WTC11 (cell line): ENCODE results near the gene TMEM14C. TPM values are rescaled to one million over a fixed set of nuclear protein-coding genes. Genes with fewer than 3 reads are reported as not detected.
A peak's percentile ranks its signal among the peaks of the same experiment; 100 is the strongest.

Experiments
- ATAC-seq: fragments of 200-7000 bp; cut with Tn5 transposase; 2 replicates; pipeline ENCODE4 v1.10.0; 2021; ENCODE audit warnings: mild to moderate bottlenecking, moderate library complexity
- CTCF ChIA-PET: fragments of 300-600 bp; sonication (Branson Sonifier 250); formaldehyde crosslinking; loops from one replicate; lab custom pipeline; 2021; ENCODE audit warnings: antibody characterized with exemption; lab: Charles Lee
- POLR2A ChIA-PET: fragments of 350-600 bp; sonication (Branson Sonifier 250); formaldehyde crosslinking; loops from one replicate; lab custom pipeline; 2021; ENCODE audit warnings: antibody characterized with exemption; lab: Charles Lee
- DNase-seq: peaks from one replicate; pipeline ENCODE4 v3.0.0; 2021; ENCODE audit warnings: low spot score
- H3K27ac Mint-ChIP-seq: 2 replicates; pipeline ENCODE4 v1.8.0; 2021; ENCODE audit warnings: mixed read lengths
- H3K27me3 Mint-ChIP-seq: 2 replicates; pipeline ENCODE4 v1.8.0; 2021; ENCODE audit warnings: low read depth, mild to moderate bottlenecking, moderate library complexity, mixed read lengths
- H3K36me3 Mint-ChIP-seq: 2 replicates; pipeline ENCODE4 v1.8.0; 2021; ENCODE audit warnings: mixed read lengths
- H3K4me1 Mint-ChIP-seq: 2 replicates; pipeline ENCODE4 v1.8.0; 2022; ENCODE audit warnings: mixed read lengths
- H3K4me3 Mint-ChIP-seq: 2 replicates; pipeline ENCODE4 v1.8.0; 2021; ENCODE audit warnings: mild to moderate bottlenecking, moderate library complexity, mixed read lengths
- H3K9me3 Mint-ChIP-seq: 2 replicates; pipeline ENCODE4 v1.8.0; 2021; ENCODE audit warnings: mixed read lengths
- CBFB ChIP-seq: sonication (generic); formaldehyde crosslinking; IDR thresholded peaks from 2 replicates; pipeline ENCODE4 v1.8.1; 2022; ENCODE audit warnings: mild to moderate bottlenecking, low read depth, missing genetic modification reagents
- ESRRA ChIP-seq: sonication (generic); formaldehyde crosslinking; IDR thresholded peaks from 2 replicates; pipeline ENCODE4 v1.8.1; 2022; ENCODE audit warnings: mild to moderate bottlenecking, missing genetic modification reagents, borderline replicate concordance
- JAZF1 ChIP-seq: fragments of 250-450 bp; sonication (Bioruptor Pico); IDR thresholded peaks from 2 replicates; pipeline ENCODE4 v1.9.0; 2021; ENCODE audit warnings: moderate library complexity, mild to moderate bottlenecking, inconsistent platforms
- KAT7 ChIP-seq: sonication (generic); formaldehyde crosslinking; IDR thresholded peaks from 2 replicates; pipeline ENCODE4 v1.8.1; 2023; ENCODE audit warnings: missing genetic modification reagents, mild to moderate bottlenecking, borderline replicate concordance
- NFYB ChIP-seq: sonication (generic); formaldehyde crosslinking; conservative IDR thresholded peaks from 2 replicates; pipeline ENCODE4 v1.8.0; 2022; ENCODE audit warnings: low read depth, missing genetic modification reagents
- OVOL2 ChIP-seq: fragments of 250-450 bp; sonication (Bioruptor Pico); IDR thresholded peaks from 2 replicates; pipeline ENCODE4 v1.9.0; 2021; ENCODE audit warnings: mild to moderate bottlenecking, borderline replicate concordance
- TEAD4 ChIP-seq: sonication (generic); formaldehyde crosslinking; IDR thresholded peaks from 2 replicates; pipeline ENCODE4 v1.8.0; 2022; ENCODE audit warnings: mild to moderate bottlenecking, missing genetic modification reagents
- ZBTB21 ChIP-seq: sonication (generic); formaldehyde crosslinking; IDR thresholded peaks from 2 replicates; pipeline ENCODE4 v1.8.1; 2023; ENCODE audit warnings: mild to moderate bottlenecking, missing genetic modification reagents, borderline replicate concordance
- ZNF121 ChIP-seq: sonication (generic); formaldehyde crosslinking; IDR thresholded peaks from 2 replicates; pipeline ENCODE4 v1.8.0; 2023; ENCODE audit warnings: missing genetic modification reagents
- ZNF138 ChIP-seq: sonication (generic); formaldehyde crosslinking; conservative IDR thresholded peaks from 2 replicates; pipeline ENCODE4 v1.8.1; 2022; ENCODE audit warnings: mild to moderate bottlenecking, moderate library complexity, missing genetic modification reagents
- ZNF416 ChIP-seq: fragments of 250-450 bp; sonication (Bioruptor Pico); IDR thresholded peaks from 2 replicates; pipeline ENCODE4 v1.9.0; 2021; ENCODE audit warnings: mild to moderate bottlenecking, inconsistent platforms
- ZNF425 ChIP-seq: fragments of 250-450 bp; sonication (Bioruptor Pico); conservative IDR thresholded peaks from 2 replicates; pipeline ENCODE4 v1.9.0; 2021; ENCODE audit warnings: mild to moderate bottlenecking
- total RNA-seq: library from RNA; stranded (reverse); gene quantifications from 3 replicates; pipeline ENCODE4 v1.2.3, GENCODE V29; 2021
- TF ChIP-seq, protein P1 (sequence below): fragments of 250-450 bp; sonication (Bioruptor Pico); IDR thresholded peaks from 2 replicates; pipeline ENCODE4 v1.9.0; 2021; ENCODE audit warnings: mild to moderate bottlenecking
- TF ChIP-seq, protein P2 (sequence below): fragments of 250-450 bp; sonication (Bioruptor Pico); IDR thresholded peaks from 2 replicates; pipeline ENCODE4 v1.8.0; 2021; ENCODE audit warnings: mild to moderate bottlenecking

The TMEM14C gene
- total RNA-seq, 1 experiment from 2014 or later = 103 TPM

- Mint-ChIP-seq H3K36me3 (peaks cover 33% of the 10 kb centered on the region), H3K4me3 (peak overlapping the region; percentile 97), H3K9me3 (peaks cover 30% of the 10 kb centered on the region), H3K27me3 (no peaks in the 10 kb centered on the region), H3K27ac (peak overlapping the region; percentile 99)
- POLR2A ChIA-PET = interaction anchor here (0.5 to 4.5 kb wide), 7 partner anchors 13 to 288 kb away, joined by 3 to 43 read pairs (median 3); partner anchors contain the start of genes C6orf52, PAK1IP1 and TMEM14B
- ATAC-seq (no peak), DNase-seq (no peak)
- CTCF ChIA-PET = interaction anchor here (1.0 to 2.7 kb wide), 5 partner anchors 25 to 256 kb away, joined by 3 to 11 read pairs (median 7); partner anchors contain the start of gene TMEM14B
- TF ChIP-seq, protein P1, sequence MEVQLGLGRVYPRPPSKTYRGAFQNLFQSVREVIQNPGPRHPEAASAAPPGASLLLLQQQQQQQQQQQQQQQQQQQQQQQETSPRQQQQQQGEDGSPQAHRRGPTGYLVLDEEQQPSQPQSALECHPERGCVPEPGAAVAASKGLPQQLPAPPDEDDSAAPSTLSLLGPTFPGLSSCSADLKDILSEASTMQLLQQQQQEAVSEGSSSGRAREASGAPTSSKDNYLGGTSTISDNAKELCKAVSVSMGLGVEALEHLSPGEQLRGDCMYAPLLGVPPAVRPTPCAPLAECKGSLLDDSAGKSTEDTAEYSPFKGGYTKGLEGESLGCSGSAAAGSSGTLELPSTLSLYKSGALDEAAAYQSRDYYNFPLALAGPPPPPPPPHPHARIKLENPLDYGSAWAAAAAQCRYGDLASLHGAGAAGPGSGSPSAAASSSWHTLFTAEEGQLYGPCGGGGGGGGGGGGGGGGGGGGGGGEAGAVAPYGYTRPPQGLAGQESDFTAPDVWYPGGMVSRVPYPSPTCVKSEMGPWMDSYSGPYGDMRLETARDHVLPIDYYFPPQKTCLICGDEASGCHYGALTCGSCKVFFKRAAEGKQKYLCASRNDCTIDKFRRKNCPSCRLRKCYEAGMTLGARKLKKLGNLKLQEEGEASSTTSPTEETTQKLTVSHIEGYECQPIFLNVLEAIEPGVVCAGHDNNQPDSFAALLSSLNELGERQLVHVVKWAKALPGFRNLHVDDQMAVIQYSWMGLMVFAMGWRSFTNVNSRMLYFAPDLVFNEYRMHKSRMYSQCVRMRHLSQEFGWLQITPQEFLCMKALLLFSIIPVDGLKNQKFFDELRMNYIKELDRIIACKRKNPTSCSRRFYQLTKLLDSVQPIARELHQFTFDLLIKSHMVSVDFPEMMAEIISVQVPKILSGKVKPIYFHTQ (CRISPR knock-in tag) = no peak
- TF ChIP-seq ZNF425 (no peak), ZNF121 (CRISPR knock-in tag) (0 out of 2 replicates have a peak, but pooled peaks have one; percentile 8)
- TF ChIP-seq, protein P2, sequence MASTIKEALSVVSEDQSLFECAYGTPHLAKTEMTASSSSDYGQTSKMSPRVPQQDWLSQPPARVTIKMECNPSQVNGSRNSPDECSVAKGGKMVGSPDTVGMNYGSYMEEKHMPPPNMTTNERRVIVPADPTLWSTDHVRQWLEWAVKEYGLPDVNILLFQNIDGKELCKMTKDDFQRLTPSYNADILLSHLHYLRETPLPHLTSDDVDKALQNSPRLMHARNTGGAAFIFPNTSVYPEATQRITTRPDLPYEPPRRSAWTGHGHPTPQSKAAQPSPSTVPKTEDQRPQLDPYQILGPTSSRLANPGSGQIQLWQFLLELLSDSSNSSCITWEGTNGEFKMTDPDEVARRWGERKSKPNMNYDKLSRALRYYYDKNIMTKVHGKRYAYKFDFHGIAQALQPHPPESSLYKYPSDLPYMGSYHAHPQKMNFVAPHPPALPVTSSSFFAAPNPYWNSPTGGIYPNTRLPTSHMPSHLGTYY (CRISPR knock-in tag) = no peak
- TF ChIP-seq, all 79 proteins: peak for 1
- peaks cover 28% of the 10 kb centered on the region for H3K4me1 Mint-ChIP-seq
Observed at GRCh38 chr6:10721850-10722569, 860 bp upstream of the TMEM14C start.

DNA sequence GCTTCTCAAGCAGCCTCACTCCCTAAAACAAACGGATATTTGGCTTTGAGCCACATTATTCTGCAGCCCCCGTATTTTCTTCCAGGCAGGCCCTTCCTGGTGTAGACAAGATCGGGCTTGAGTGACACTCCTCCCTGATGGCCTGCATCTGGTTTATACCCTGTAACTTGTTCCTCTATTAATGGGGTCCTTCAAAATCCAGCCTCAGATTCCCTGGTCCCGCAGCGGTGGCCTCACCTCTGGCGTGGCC lies 375 bp upstream of the TMEM14C start:
- ChIA-PET POLR2A (interaction anchor here (0.5 to 4.5 kb wide), 7 partner anchors 13 to 289 kb away, joined by 3 to 43 read pairs (median 3); partner anchors contain the start of genes C6orf52, PAK1IP1 and TMEM14B), CTCF (interaction anchor here (1.2 to 2.7 kb wide), 4 partner anchors 25 to 257 kb away, joined by 6 to 11 read pairs (median 7); partner anchors contain the start of gene TMEM14B)
- peaks cover 28% of the 10 kb centered on the region for H3K9me3 Mint-ChIP-seq
- H3K36me3 Mint-ChIP-seq = peaks cover 35% of the 10 kb centered on the region
- H3K4me3 Mint-ChIP-seq = peak overlapping the region; percentile 97
- no peak for DNase-seq
- ATAC-seq = no peak
- no peaks in the 10 kb centered on the region for H3K27me3 Mint-ChIP-seq
- TF ChIP-seq CBFB (no peak), KAT7 (CRISPR knock-in tag) (no peak), TEAD4 (no peak), JAZF1 (CRISPR knock-in tag) (no peak), NFYB (CRISPR knock-in tag) (no peak), ZNF416 (CRISPR knock-in tag) (no peak), ZNF138 (CRISPR knock-in tag) (no peak), ZBTB21 (no peak), ESRRA (CRISPR knock-in tag) (no peak)
- peaks cover 28% of the 10 kb centered on the region for H3K4me1 Mint-ChIP-seq
- H3K27ac Mint-ChIP-seq = peak overlapping the region; percentile 99

DNA sequence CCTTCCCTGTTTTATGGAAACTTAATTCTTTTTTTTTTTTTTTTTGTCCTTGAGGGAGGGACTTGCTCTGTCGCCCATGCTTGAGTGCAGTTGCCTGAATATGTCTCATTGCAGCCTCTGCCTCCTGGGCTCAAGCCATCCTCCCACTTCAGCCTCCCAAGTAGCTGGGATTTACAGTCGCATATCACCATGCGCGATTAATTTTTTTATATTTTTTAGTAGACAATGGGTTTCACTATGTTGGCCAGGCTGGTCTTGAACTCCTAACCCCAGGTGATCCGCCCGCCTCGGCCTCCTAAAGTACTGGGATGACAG lies 654 bp downstream of the TMEM14C start:
- ChIA-PET CTCF (interaction anchor here (0.9 to 1.6 kb wide), 2 partner anchors 17 to 36 kb away, joined by 4 to 6 read pairs; no protein-coding TSS in a partner anchor), POLR2A (interaction anchor here (0.6 to 1.0 kb wide), 2 partner anchors 28 to 64 kb away, joined by 4 to 6 read pairs; partner anchors contain the start of genes C6orf52 and PAK1IP1)
- H3K4me3 Mint-ChIP-seq = peak overlapping the region; percentile 97
- H3K9me3 Mint-ChIP-seq = peaks cover 20% of the 10 kb centered on the region
- H3K27ac Mint-ChIP-seq = peak overlapping the region; percentile 99
- ATAC-seq = no peak
- H3K27me3 Mint-ChIP-seq = no peaks in the 10 kb centered on the region
- peaks cover 34% of the 10 kb centered on the region for H3K36me3 Mint-ChIP-seq
- TF ChIP-seq OVOL2 (CRISPR knock-in tag) = no peak
- no peak for TF ChIP-seq ZNF138 (CRISPR knock-in tag)
- H3K4me1 Mint-ChIP-seq = peaks cover 28% of the 10 kb centered on the region
- DNase-seq = no peak
